Lower leg skin (tissue), 3 donors: ENCODE measurements around the gene UMODL1.

Source experiments
- CTCF ChIP-seq, 3 donors: fragments of 450-650 bp; IDR thresholded peaks; one replicate each; pipeline ENCODE4 v1.5.1; 2016; ENCODE audit warnings: antibody characterized with exemption in 3 of 3, mild to moderate bottlenecking in 3 of 3, moderate library complexity in 2 of 3
- POLR2A ChIP-seq, 2 donors: fragments of 450-650 bp; IDR thresholded peaks; one replicate each; pipeline ENCODE4 v1.6.1; 2016 to 2017; ENCODE audit warnings: antibody characterized with exemption in 2 of 2, mild to moderate bottlenecking in 1 of 2, moderate library complexity in 1 of 2

GRCh38 chr21:42037943-42038342 lies 33.2 kb upstream of the UMODL1 start:
- no peak for TF ChIP-seq POLR2A (IDR thresholded peaks at IDR 0.05)
- no peak for TF ChIP-seq CTCF (IDR thresholded peaks at IDR 0.05)
